ENCODE results near the gene POLE4.

POLE4 gene

DNA sequence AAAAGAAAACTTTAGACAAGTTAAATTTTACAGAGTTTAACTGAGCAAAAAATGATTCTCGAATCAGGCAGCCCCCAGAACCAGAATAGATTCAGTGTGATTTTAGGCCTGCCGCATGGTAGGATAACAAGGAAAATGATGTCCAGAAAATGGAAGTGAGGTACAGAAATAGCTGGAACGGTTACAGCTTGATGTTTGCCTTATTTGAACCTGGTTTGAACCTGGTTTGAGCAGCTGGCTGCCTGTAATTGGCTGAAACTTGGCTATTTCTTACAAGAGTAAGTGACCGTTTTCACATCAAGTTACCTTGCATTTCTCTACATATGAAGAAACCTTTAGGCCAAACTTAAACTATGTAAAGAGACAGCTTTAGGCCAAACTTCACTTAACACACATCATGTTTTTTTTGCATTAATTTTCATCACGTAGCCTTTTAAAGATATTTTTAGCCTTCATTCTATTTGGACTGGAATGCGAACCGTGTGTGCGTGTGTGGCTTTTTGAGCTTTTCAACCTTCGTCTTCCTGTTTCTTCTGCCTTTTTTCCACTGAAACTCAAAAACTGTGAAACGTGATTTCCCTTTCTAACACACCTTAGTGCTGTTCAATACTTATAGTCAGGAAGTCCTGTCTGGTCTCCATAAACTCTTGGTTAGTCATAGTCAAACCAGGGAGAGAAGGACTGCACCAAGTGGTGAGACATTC, 4.5 kb upstream of the POLE4 start:
- Mint-ChIP-seq H3K9me3 (peaks cover 25% of the 10 kb centered on the region), H3K27ac (peak overlapping the region; percentile 67), H3K27me3 (no peaks in the 10 kb centered on the region), H3K4me3 (peak overlapping the region; percentile 1), H3K36me3 (peaks cover 51% of the 10 kb centered on the region), H3K4me1 (peaks cover 51% of the 10 kb centered on the region)
- no peak for ATAC-seq

DNA sequence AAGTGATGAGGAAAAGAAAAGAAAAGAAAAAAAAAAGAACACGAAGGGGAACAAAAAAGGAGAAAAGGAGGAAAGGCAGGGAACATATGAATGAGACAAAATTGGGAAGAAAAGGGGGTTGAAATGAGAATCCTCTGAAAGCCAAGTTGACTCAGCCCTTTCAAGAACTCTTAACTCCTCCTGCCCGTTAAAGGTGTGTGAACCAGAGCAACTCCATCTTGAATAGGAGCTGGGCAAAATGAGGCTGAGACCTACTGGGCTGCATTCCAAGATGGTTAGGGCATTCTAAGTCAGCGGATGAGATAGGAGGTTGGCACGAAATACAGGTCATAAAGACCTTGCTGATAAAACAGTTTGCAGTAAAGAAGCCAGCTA, 4.0 kb upstream of the POLE4 start:
- peaks cover 23% of the 10 kb centered on the region for H3K9me3 Mint-ChIP-seq
- no peak for ATAC-seq
- no peaks in the 10 kb centered on the region for H3K27me3 Mint-ChIP-seq
- no peak overlapping the region for H3K4me3 Mint-ChIP-seq
- peaks cover 54% of the 10 kb centered on the region for H3K4me1 Mint-ChIP-seq
- peaks cover 45% of the 10 kb centered on the region for H3K36me3 Mint-ChIP-seq
- peak overlapping the region; percentile 67 for H3K27ac Mint-ChIP-seq

DNA sequence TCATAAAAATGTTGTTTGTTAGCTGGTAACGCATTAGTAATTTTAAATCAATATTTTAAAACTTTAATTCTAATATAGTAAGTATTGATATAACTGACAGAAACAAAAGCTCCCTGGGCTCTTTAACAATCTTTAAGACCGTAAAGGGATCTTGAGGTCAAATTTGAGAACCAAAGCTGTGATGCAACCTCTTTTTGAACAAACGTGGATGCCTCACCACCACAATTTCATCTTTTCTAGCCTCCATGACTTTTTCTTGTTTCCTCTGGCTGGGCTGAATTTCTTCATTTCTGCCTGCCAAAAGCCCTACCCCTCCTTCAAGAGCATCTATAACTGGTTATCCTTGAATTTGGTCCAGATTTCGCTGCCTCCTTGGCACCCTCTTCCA, 563 bp upstream of the POLE4 start:
- Mint-ChIP-seq H3K27me3 (no peaks in the 10 kb centered on the region), H3K4me1 (peaks cover 51% of the 10 kb centered on the region), H3K36me3 (peaks cover 35% of the 10 kb centered on the region), H3K9me3 (peaks cover 3% of the 10 kb centered on the region), H3K4me3 (peak overlapping the region; percentile 78), H3K27ac (peak overlapping the region; percentile 72)
- ATAC-seq: no peak

DNA sequence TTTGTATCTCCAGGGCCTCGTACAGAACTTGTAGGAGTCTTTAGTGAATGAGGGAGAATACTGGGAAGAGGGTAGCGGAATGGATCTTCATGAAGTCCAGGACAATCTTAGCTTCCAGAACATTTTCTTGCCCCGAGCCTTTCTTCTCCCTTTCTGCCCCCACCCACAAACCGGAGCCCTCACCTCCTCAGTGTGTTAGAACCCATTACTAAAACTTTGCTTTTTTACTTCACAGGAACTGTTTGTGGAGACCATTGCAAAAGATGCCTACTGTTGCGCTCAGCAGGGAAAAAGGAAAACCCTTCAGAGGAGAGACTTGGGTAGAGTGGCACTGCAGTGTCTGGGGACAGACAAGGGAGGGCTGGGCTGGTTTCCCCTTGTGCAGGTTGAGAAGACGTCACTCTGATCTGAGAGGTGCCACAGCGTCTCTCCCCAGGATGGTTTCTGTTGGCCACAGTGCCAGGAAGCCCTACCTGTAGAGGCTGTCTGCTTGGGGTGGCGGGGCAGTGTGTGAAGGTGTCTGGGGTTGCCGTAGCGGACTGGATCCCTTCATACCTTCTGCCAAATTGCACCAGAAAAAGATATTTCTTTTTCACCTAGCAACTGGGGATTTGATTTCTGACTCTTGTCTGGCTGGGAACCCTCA, 786 bp downstream of the POLE4 start:
- peaks cover 55% of the 10 kb centered on the region for H3K4me1 Mint-ChIP-seq
- H3K36me3 Mint-ChIP-seq: peaks cover 34% of the 10 kb centered on the region
- H3K4me3 Mint-ChIP-seq: peak overlapping the region; percentile 78
- peaks cover under 1% of the 10 kb centered on the region for H3K9me3 Mint-ChIP-seq
- ATAC-seq: no peak
- no peaks in the 10 kb centered on the region for H3K27me3 Mint-ChIP-seq
- peak overlapping the region; percentile 72 for H3K27ac Mint-ChIP-seq

DNA sequence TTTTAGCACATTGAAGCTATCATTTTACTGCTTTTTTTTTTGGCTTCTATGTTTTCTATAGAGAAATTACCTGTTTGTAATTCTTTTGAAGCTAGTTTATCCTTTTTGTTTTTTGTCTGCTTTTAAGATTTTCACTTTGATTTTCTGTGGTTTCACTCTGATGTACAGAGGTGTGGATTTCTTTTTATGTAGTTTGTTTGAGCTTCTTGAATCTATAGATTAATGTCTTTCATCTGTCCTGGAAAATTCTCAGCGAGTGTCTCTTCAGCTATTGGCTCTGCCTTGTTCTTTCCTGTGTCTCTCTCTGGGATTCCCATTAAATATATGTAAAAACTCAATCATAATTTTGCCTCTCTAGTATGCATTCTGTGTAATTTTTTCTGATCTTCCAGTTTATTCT, 8.4 kb downstream of the POLE4 start:
- H3K36me3 Mint-ChIP-seq: peaks cover 65% of the 10 kb centered on the region
- H3K4me3 Mint-ChIP-seq: no peak overlapping the region
- no peaks in the 10 kb centered on the region for H3K9me3 Mint-ChIP-seq
- no peak for ATAC-seq
- no peaks in the 10 kb centered on the region for H3K27me3 Mint-ChIP-seq
- H3K4me1 Mint-ChIP-seq: peaks cover 34% of the 10 kb centered on the region
- peak overlapping the region; percentile 13 for H3K27ac Mint-ChIP-seq

DNA sequence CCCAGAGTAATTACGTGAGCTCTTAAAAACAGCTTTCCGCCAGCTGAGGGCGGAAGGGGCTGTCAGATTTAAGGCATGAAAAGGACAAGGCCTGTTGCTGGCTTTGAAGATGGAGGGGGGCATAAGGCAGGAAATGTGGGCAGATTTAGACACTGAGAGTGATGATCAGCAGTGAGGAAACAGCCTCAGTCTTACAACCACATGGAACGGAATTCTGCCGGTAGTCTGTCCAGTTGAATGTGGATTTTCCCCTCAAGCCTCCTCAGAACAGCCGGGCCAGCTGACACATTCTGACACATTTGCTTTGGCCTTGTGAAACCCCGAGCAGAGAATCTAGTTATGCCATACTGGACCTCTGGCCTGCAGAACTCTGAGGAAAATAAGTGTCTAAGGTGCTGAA, 16.6 kb downstream of the POLE4 start:
- Mint-ChIP-seq H3K27ac (no peak overlapping the region), H3K4me3 (no peak overlapping the region), H3K4me1 (peaks cover 19% of the 10 kb centered on the region), H3K36me3 (peaks cover 31% of the 10 kb centered on the region), H3K27me3 (no peaks in the 10 kb centered on the region), H3K9me3 (no peaks in the 10 kb centered on the region)
- no peak for ATAC-seq

DNA sequence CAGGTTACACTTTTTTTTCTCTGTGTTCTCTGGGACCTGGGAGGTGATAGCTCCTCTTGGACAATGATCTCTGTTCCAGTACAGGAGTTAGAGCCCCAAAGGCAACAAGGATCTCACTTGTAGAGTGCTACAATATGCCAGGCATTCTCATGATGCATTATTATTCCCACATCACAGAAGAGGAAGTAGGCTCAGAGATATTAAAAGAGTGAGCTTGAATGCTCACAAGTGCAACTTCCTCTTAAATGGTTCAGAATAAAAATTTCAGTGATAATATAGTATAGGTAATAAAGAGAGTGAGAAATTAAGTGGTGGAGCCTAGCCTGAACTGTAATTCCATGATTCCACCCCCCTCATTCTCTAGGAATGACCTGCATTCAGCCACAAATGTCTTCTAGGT, 21.4 kb downstream of the POLE4 start:
- H3K9me3 Mint-ChIP-seq: no peaks in the 10 kb centered on the region
- peaks cover 15% of the 10 kb centered on the region for H3K36me3 Mint-ChIP-seq
- H3K27me3 Mint-ChIP-seq: no peaks in the 10 kb centered on the region
- no peak overlapping the region for H3K27ac Mint-ChIP-seq
- peaks cover 26% of the 10 kb centered on the region for H3K4me1 Mint-ChIP-seq
- ATAC-seq: no peak
- no peak overlapping the region for H3K4me3 Mint-ChIP-seq

DNA sequence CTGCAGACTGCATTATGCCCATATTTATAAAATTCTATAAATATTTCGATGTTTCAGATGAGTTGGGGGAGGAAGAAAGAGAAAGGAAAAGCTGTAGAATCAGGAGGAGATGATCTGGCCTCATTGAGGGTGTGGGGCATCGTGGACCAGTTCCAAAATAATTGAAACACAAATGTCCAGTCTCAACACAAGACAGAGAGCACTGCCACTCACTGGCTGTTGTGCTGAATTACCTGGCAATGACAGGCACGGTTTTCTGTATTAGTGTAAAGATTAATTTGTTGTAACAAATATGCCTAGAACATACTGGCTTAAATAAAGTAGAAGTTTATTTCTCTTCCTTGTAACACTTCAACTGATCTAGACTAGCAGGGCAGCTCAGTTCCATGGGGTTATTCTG, 24.1 kb downstream of the POLE4 start:
- Mint-ChIP-seq H3K36me3 (peaks cover 10% of the 10 kb centered on the region), H3K4me1 (peaks cover 25% of the 10 kb centered on the region), H3K27me3 (no peaks in the 10 kb centered on the region), H3K9me3 (peaks cover 4% of the 10 kb centered on the region), H3K27ac (no peak overlapping the region), H3K4me3 (no peak overlapping the region)
- ATAC-seq: no peak

DNA sequence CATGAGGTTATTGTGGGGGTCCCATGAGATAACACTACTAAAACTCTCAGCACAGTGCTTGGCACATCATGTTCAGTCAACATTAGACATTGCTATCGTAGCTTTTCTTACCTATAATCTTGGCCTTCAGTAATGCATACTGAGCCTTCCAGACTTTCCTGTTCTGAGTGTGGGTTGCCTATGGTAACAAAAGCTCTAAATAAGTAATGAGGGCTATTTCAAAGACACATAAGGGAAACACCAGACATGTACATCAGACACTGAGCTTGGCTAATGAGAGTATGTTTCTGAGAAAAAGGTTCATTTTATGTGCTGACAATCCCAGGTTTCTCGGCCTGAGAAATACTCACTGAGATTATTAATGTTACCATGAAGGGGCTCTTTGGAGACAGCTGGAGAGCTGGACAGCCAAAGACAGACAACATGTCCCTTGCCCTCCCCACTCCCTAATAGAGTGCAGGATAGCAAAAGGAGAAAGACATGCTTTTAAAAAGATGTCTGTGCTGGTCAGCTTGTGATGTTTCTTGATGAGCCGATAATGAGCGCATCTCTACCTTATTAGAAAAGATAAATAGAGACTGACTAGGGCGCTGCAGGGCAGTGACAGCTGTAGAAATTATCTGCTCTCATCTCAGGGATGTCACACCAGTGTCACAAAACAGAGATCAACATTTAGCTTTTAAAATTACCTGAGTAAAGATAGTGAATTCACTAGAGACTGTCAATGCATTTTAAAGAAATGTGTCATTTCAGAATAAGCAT, 25.4 kb downstream of the POLE4 start:
- Mint-ChIP-seq H3K4me3 (no peak overlapping the region), H3K36me3 (peaks cover 9% of the 10 kb centered on the region)

DNA sequence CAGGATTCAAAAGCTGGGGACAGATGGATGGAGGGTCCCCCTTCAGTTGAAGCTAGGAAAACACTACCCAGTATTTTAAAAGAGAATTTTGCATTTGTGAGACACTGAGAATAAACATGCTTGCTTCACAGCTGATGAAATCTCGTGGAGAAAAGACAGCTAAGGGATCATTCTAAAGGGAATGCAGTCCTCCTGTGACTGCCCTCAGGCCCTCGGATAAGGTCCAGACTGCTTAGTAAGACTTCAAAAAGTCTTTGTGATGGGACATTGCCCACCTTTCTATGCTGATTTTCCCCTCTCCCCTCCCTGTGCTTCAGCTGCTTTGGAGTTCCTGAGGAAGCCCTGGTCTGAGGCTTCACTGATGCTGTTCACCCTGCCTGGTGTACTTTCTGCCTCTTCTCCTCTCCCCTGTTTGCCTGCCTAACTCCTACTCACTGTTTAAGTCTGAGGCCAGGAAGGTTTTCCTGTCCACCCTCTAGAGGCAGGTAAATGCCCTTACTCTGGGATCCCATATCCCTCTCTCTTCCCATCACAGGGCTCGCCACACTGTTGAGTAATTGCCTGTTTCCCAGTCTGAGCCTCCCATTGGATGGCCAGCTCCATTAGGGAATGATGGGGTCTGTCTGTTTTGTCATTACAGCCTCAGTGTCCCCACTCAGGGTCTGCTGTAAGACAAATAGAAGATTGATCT, 26.6 kb downstream of the POLE4 start:
- no peak for ATAC-seq

More for the DNA sequence above, 25.4 kb downstream of the POLE4 start:
- H3K27me3 Mint-ChIP-seq: no peaks in the 10 kb centered on the region
- H3K9me3 Mint-ChIP-seq: peaks cover 4% of the 10 kb centered on the region
- ATAC-seq: no peak
- H3K27ac Mint-ChIP-seq: no peak overlapping the region
- peaks cover 25% of the 10 kb centered on the region for H3K4me1 Mint-ChIP-seq

DNA sequence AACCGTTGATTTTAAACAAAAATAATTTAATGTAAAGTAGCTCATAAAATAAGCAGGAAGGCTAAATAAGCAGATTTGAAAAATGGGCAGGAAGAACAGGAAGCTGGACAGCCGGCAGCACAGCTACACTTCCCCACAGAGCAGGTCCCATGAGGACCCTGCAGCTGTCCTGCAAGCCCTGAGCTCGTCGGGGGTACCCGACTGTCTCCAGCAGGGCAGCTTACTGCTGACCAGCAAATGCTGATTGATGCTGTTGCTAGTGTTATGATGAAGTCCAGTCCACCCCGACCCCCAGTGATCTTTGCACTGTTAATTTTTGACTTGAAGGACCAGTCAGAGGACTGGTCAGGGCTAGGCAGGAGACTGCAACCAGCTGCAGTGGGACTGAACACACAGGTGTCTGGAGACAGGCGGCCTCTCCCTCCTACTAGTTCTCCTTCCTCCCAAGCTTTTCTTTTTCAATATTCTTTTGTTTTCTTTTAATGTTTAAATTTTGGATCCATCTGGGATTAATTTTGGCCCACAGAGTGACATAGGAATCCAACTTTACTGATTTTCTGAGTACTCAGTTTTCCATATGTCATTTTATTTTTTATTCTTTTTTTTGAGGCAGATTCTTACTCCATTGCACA, 27.7 kb downstream of the POLE4 start:
- Mint-ChIP-seq H3K4me3 (no peak overlapping the region), H3K27me3 (no peaks in the 10 kb centered on the region), H3K36me3 (peaks cover 20% of the 10 kb centered on the region), H3K9me3 (peaks cover 4% of the 10 kb centered on the region), H3K4me1 (peaks cover 9% of the 10 kb centered on the region), H3K27ac (no peak overlapping the region)
- ATAC-seq: no peak

More for the DNA sequence above, 26.6 kb downstream of the POLE4 start:
- Mint-ChIP-seq H3K9me3 (peaks cover 4% of the 10 kb centered on the region), H3K4me1 (peaks cover 15% of the 10 kb centered on the region), H3K4me3 (no peak overlapping the region), H3K27ac (no peak overlapping the region), H3K36me3 (peaks cover 10% of the 10 kb centered on the region), H3K27me3 (no peaks in the 10 kb centered on the region)

DNA sequence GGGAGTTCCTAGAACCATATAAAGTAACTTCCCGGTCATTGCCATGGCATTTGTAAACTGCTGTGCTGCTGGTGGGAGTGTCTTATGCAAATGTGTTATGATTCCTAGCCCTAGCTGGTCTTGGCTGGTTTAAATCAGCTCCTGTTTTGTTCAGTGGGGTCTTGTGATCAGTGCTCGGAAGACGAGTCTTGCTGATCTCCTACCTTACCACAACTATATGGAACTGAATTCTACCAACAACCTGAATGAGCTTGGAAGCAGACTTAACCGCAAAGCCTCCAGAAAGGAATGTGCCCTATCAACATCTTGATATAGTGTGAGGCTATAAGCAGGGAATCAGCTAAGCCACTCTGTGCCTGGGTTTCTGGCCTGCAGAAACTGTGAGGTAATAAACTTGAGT, 33.5 kb downstream of the POLE4 start:
- no peak overlapping the region for H3K27ac Mint-ChIP-seq
- no peaks in the 10 kb centered on the region for H3K27me3 Mint-ChIP-seq
- no peaks in the 10 kb centered on the region for H3K4me1 Mint-ChIP-seq
- ATAC-seq: no peak
- H3K36me3 Mint-ChIP-seq: peaks cover 31% of the 10 kb centered on the region
- peaks cover 4% of the 10 kb centered on the region for H3K9me3 Mint-ChIP-seq
- H3K4me3 Mint-ChIP-seq: no peak overlapping the region

DNA sequence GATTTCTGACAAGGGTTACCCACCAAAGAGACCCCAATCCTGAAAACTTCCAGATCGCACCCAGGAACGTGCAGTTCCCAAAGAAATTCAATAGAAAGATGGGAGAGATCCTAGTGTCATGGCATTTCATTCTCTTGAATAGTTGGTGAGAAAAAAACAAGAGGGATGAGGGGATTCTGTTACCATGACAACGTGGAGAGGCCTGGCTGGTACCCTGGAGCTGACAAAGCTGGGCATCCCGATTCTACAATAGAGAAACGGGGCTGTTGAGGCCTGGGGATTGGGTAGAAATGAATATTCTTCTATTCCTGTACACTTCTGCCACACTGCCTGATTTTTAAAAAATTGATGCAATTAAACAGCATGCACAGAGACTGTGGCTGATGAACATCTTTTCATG, 41.0 kb downstream of the POLE4 start:
- H3K27me3 Mint-ChIP-seq: no peaks in the 10 kb centered on the region
- H3K36me3 Mint-ChIP-seq: peaks cover 27% of the 10 kb centered on the region
- ATAC-seq: no peak
- H3K27ac Mint-ChIP-seq: no peak overlapping the region
- no peaks in the 10 kb centered on the region for H3K4me1 Mint-ChIP-seq
- no peak overlapping the region for H3K4me3 Mint-ChIP-seq
- no peaks in the 10 kb centered on the region for H3K9me3 Mint-ChIP-seq

DNA sequence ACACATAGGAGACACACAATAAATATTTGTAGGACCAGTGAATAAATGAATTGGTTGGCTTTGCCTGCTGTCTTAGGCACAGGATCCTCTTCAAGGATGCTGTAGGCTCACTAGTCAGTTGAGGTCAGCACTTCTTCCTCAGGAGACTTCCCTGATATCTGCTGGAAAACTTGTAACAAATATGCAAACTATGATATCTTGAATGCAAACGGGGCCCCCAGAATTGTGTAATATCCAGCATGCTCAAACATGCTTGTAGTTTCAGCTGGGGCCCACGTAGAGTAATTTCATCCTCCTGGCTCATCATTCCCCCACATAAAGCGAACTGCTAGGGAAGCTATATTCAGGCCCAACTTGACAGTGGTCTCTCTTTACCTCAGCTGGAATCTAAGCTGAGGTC, 43.6 kb downstream of the POLE4 start:
- ATAC-seq: no peak
- Mint-ChIP-seq H3K4me1 (no peaks in the 10 kb centered on the region), H3K9me3 (no peaks in the 10 kb centered on the region), H3K36me3 (peaks cover 29% of the 10 kb centered on the region), H3K27ac (no peak overlapping the region), H3K4me3 (no peak overlapping the region), H3K27me3 (no peaks in the 10 kb centered on the region)

DNA sequence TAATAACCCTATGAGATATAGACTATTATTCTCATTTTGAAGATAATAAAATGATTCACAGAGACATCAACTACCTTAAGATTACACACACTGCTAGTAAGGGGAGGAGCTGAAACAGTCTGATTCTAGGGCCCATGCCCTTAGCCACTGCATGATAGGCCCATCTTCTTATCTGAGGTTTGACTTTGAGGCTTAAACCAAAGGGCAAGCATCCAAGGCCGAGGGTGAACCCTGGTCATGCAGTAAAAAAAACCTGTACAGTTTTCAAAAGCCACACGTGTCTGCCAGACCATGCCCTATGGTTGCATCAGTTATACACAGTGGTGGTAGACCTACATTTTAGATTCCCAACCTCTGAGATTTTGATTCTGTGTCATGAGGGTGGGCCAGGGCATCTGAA, 44.8 kb downstream of the POLE4 start:
- H3K4me1 Mint-ChIP-seq: no peaks in the 10 kb centered on the region
- H3K9me3 Mint-ChIP-seq: no peaks in the 10 kb centered on the region
- ATAC-seq: no peak
- peaks cover 26% of the 10 kb centered on the region for H3K36me3 Mint-ChIP-seq
- H3K4me3 Mint-ChIP-seq: no peak overlapping the region
- H3K27me3 Mint-ChIP-seq: no peaks in the 10 kb centered on the region
- no peak overlapping the region for H3K27ac Mint-ChIP-seq
